Measurements from ENCODE around the gene CCNB3.

DNA sequence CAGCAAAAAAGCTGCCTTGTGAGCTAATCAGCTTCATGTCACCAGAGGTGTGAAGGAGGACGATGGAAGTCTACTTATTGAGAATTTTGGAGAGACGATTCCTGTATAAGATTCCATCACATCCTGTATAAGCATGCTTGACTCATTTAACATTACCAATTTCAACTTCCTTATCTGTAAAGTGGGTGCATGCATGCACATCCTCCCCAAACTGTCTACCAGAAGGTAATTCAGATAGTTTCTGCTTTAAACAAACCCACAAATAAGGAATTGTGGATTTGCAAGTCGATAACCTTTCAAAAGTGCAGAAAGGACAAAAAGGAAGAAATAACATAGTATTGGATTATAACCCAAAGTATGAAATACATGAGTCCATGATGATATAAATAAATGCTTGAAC lies 34.8 kb upstream of the CCNB3 start:
- TF ChIP-seq, protein P1, sequence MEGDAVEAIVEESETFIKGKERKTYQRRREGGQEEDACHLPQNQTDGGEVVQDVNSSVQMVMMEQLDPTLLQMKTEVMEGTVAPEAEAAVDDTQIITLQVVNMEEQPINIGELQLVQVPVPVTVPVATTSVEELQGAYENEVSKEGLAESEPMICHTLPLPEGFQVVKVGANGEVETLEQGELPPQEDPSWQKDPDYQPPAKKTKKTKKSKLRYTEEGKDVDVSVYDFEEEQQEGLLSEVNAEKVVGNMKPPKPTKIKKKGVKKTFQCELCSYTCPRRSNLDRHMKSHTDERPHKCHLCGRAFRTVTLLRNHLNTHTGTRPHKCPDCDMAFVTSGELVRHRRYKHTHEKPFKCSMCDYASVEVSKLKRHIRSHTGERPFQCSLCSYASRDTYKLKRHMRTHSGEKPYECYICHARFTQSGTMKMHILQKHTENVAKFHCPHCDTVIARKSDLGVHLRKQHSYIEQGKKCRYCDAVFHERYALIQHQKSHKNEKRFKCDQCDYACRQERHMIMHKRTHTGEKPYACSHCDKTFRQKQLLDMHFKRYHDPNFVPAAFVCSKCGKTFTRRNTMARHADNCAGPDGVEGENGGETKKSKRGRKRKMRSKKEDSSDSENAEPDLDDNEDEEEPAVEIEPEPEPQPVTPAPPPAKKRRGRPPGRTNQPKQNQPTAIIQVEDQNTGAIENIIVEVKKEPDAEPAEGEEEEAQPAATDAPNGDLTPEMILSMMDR (IDR thresholded peaks at IDR 0.05), result no peak
- TF ChIP-seq POLR2A (IDR thresholded peaks at IDR 0.05) (no peak), EP300 (IDR thresholded peaks at IDR 0.05) (no peak)
